IPS DF 6.9 (cell line): ENCODE measurements around the gene HECW1.

Experiments used
- DNase-seq: peaks from one replicate; pipeline ENCODE4 v3.0.0-alpha.2; 2013; ENCODE audit warnings: low read depth, low spot score
- H3K27ac ChIP-seq: one replicate; pipeline ENCODE4 v1.5.1; 2013; ENCODE audit warnings: low read length, control low read depth
- H3K27me3 ChIP-seq: 2 replicates; pipeline ENCODE4 v1.6.1; 2013; ENCODE audit warnings: mild to moderate bottlenecking, low read length; ENCODE audit not compliant: control insufficient read depth, insufficient read depth
- H3K36me3 ChIP-seq: 2 replicates; pipeline ENCODE4 v1.6.1; 2013; ENCODE audit warnings: low read length; ENCODE audit not compliant: control insufficient read depth, insufficient read depth
- H3K4me1 ChIP-seq: 2 replicates; pipeline ENCODE4 v1.6.1; 2013; ENCODE audit warnings: low read length; ENCODE audit not compliant: control insufficient read depth, insufficient read depth
- H3K4me3 ChIP-seq: 2 replicates; pipeline ENCODE4 v1.5.1; 2013; ENCODE audit warnings: mild to moderate bottlenecking, low read length
- H3K9me3 ChIP-seq: 2 replicates; pipeline ENCODE4 v1.6.1; 2013; ENCODE audit warnings: low read length, inconsistent platforms; ENCODE audit not compliant: control insufficient read depth, insufficient read depth
- WGBS: extraction: QIAGEN DNeasy Blood & Tissue Kit; methylation state at CpG from one replicate; pipeline ENCODE4 v1.1.7; 2013; ENCODE audit warnings: mixed read lengths, missing lambda C conversion rate; ENCODE audit not compliant: insufficient read length, insufficient coverage; 5-methylcytosine and 5-hydroxymethylcytosine counted together

Gene HECW1

GRCh38 chr7:43459019-43459337, 346.5 kb downstream of the HECW1 start:
- no peak for DNase-seq
- no CpG with 5 or more reads among the region's 4 CpGs for WGBS
- Histone ChIP-seq H3K9me3 (no peaks in the 10 kb centered on the region), H3K36me3 (no peaks in the 10 kb centered on the region), H3K4me3 (no peak overlapping the region), H3K4me1 (peaks cover 3% of the 10 kb centered on the region), H3K27me3 (no peaks in the 10 kb centered on the region), H3K27ac (no peak overlapping the region)

- H3K4me3 ChIP-seq: no peak overlapping the region
- no peak overlapping the region for H3K27ac ChIP-seq
- H3K27me3 ChIP-seq: no peaks in the 10 kb centered on the region
- DNase-seq: no peak
- no CpG with 5 or more reads among the region's 8 CpGs for WGBS
- H3K4me1 ChIP-seq: peaks cover 3% of the 10 kb centered on the region
- H3K9me3 ChIP-seq: no peaks in the 10 kb centered on the region
- no peaks in the 10 kb centered on the region for H3K36me3 ChIP-seq
Observed at GRCh38 chr7:43460733-43461348, 348.4 kb downstream of the HECW1 start.

GRCh38 chr7:43461349-43462024, 349.0 kb downstream of the HECW1 start:
- Histone ChIP-seq H3K9me3 (no peaks in the 10 kb centered on the region), H3K27ac (no peak overlapping the region), H3K4me3 (no peak overlapping the region), H3K27me3 (no peaks in the 10 kb centered on the region), H3K36me3 (no peaks in the 10 kb centered on the region), H3K4me1 (peaks cover 3% of the 10 kb centered on the region)
- DNase-seq: no peak
- no CpG with 5 or more reads among the region's 5 CpGs for WGBS

- Histone ChIP-seq H3K4me3 (no peak overlapping the region), H3K27me3 (no peaks in the 10 kb centered on the region), H3K4me1 (peaks cover 3% of the 10 kb centered on the region), H3K36me3 (no peaks in the 10 kb centered on the region), H3K27ac (no peak overlapping the region), H3K9me3 (no peaks in the 10 kb centered on the region)
- no peak for DNase-seq
- WGBS: no CpG with 5 or more reads among the region's 1 CpG
Observed at GRCh38 chr7:43462836-43463235, 350.4 kb downstream of the HECW1 start.

GRCh38 chr7:43463401-43463980, 351.0 kb downstream of the HECW1 start:
- Histone ChIP-seq H3K4me3 (no peak overlapping the region), H3K27me3 (no peaks in the 10 kb centered on the region), H3K9me3 (no peaks in the 10 kb centered on the region), H3K36me3 (no peaks in the 10 kb centered on the region), H3K4me1 (peaks cover 3% of the 10 kb centered on the region), H3K27ac (no peak overlapping the region)
- DNase-seq: no peak
- no CpG with 5 or more reads among the region's 8 CpGs for WGBS

GRCh38 chr7:43465581-43466554, 353.4 kb downstream of the HECW1 start:
- Histone ChIP-seq H3K27me3 (no peaks in the 10 kb centered on the region), H3K4me1 (peaks cover 3% of the 10 kb centered on the region), H3K27ac (no peak overlapping the region), H3K36me3 (no peaks in the 10 kb centered on the region), H3K9me3 (no peaks in the 10 kb centered on the region), H3K4me3 (no peak overlapping the region)
- DNase-seq: no peak
- no CpG with 5 or more reads among the region's 11 CpGs for WGBS

GRCh38 chr7:43467406-43467805, 355.0 kb downstream of the HECW1 start:
- no peak overlapping the region for H3K27ac ChIP-seq
- H3K4me3 ChIP-seq: no peak overlapping the region
- H3K27me3 ChIP-seq: no peaks in the 10 kb centered on the region
- no peaks in the 10 kb centered on the region for H3K9me3 ChIP-seq
- peaks cover 3% of the 10 kb centered on the region for H3K4me1 ChIP-seq
- no peak for DNase-seq
- no peaks in the 10 kb centered on the region for H3K36me3 ChIP-seq
- WGBS: no CpG with 5 or more reads among the region's 5 CpGs

- no peak for DNase-seq
- WGBS: 100% methylated on average over 1 of the region's 6 CpGs
- Histone ChIP-seq H3K9me3 (no peaks in the 10 kb centered on the region), H3K27ac (no peak overlapping the region), H3K36me3 (no peaks in the 10 kb centered on the region), H3K4me3 (no peak overlapping the region), H3K27me3 (no peaks in the 10 kb centered on the region), H3K4me1 (peaks cover 3% of the 10 kb centered on the region)
Observed at GRCh38 chr7:43467846-43468245, 355.4 kb downstream of the HECW1 start.

GRCh38 chr7:43469051-43469450, 356.6 kb downstream of the HECW1 start:
- WGBS: no CpG with 5 or more reads among the region's 10 CpGs
- H3K4me1 ChIP-seq: no peaks in the 10 kb centered on the region; the same call in 1 of the 2 replicates
- no peak overlapping the region for H3K4me3 ChIP-seq
- no peak overlapping the region for H3K27ac ChIP-seq
- no peaks in the 10 kb centered on the region for H3K27me3 ChIP-seq
- no peak for DNase-seq
- no peaks in the 10 kb centered on the region for H3K9me3 ChIP-seq
- no peaks in the 10 kb centered on the region for H3K36me3 ChIP-seq

- Histone ChIP-seq H3K27me3 (no peaks in the 10 kb centered on the region), H3K9me3 (no peaks in the 10 kb centered on the region), H3K27ac (no peak overlapping the region), H3K4me3 (no peak overlapping the region), H3K36me3 (no peaks in the 10 kb centered on the region), H3K4me1 (no peaks in the 10 kb centered on the region; the same call in 1 of the 2 replicates)
- WGBS: no CpG with 5 or more reads among the region's 5 CpGs
- no peak for DNase-seq
Observed at GRCh38 chr7:43470110-43470509, 357.7 kb downstream of the HECW1 start.
